K562 (cell line): Measurements from ENCODE around the gene MON1A. TPM values are rescaled to one million over a fixed set of nuclear protein-coding genes. Genes with fewer than 3 reads are reported as not detected.
A peak's percentile ranks its signal among the peaks of the same experiment; 100 is the strongest.

Experiments
- BRD4 ChIP-seq: fragments of 200-600 bp; sonication (generic); IDR thresholded peaks from 2 replicates; pipeline ENCODE4 v1.6.1; 2017; ENCODE audit warnings: inconsistent platforms
- BRD9 ChIP-seq: fragments of 450-650 bp; IDR thresholded peaks from 2 replicates; pipeline ENCODE4 v1.6.1; 2018; ENCODE audit warnings: low read depth; ENCODE audit not compliant: partially characterized antibody
- CEBPB ChIP-seq: fragments of 450-650 bp; IDR thresholded peaks from 2 replicates; pipeline ENCODE4 v1.6.1; 2016; ENCODE audit warnings: missing genetic modification characterization, missing compliant biosample characterization
- CSDE1 ChIP-seq, 2 experiments: fragments of 450-650 bp; IDR thresholded peaks; 2 replicates each; pipeline ENCODE4 v1.6.1; 2016; ENCODE audit warnings: mild to moderate bottlenecking in 1 of 2
- ESRRB ChIP-seq: fragments of 250-450 bp; sonication (Bioruptor Pico); IDR thresholded peaks from 2 replicates; pipeline ENCODE4 v1.5.0; 2020; ENCODE audit warnings: mild to moderate bottlenecking, moderate library complexity, borderline replicate concordance
- FOXP4 ChIP-seq: sonication (generic); formaldehyde crosslinking; IDR thresholded peaks from 2 replicates; pipeline ENCODE4 v1.8.0; 2022; ENCODE audit warnings: mild to moderate bottlenecking, missing genetic modification reagents, borderline replicate concordance
- HLTF ChIP-seq: fragments of 450-650 bp; IDR thresholded peaks from 2 replicates; pipeline ENCODE4 v1.6.1; 2016
- MCM5 ChIP-seq: fragments of 450-650 bp; IDR thresholded peaks from 2 replicates; pipeline ENCODE4 v1.6.1; 2016; ENCODE audit warnings: low read depth
- MECOM ChIP-seq: fragments of 250-450 bp; sonication (Bioruptor Pico); IDR thresholded peaks from 2 replicates; pipeline ENCODE4 v1.8.0; 2022; ENCODE audit warnings: inconsistent platforms
- MEF2D ChIP-seq: conservative IDR thresholded peaks from 2 replicates; pipeline ENCODE4 v1.6.1; 2016; ENCODE audit warnings: low read depth, missing genetic modification characterization, missing compliant biosample characterization
- NCOA6 ChIP-seq: fragments of 450-650 bp; IDR thresholded peaks from 2 replicates; pipeline ENCODE4 v1.6.1; 2017; ENCODE audit warnings: mild to moderate bottlenecking
- NFRKB ChIP-seq: fragments of 450-650 bp; IDR thresholded peaks from 2 replicates; pipeline ENCODE4 v1.6.1; 2016; ENCODE audit warnings: low read depth
- NRF1 ChIP-seq, 2 experiments: fragments of 450-650 bp; IDR thresholded peaks in 1 of 2; conservative IDR thresholded peaks in 1 of 2; 2 replicates each; pipeline ENCODE4 v1.6.1; 2014; ENCODE audit warnings: mild to moderate bottlenecking in 2 of 2
- PHB2 ChIP-seq: fragments of 450-650 bp; IDR thresholded peaks from 2 replicates; pipeline ENCODE4 v1.6.1; 2017; ENCODE audit warnings: low read depth
- POLR2AphosphoS5 ChIP-seq: IDR thresholded peaks from 2 replicates; pipeline ENCODE4 v1.6.1; 2011; ENCODE audit warnings: mild to moderate bottlenecking, low read depth, low read length, moderate library complexity; ENCODE audit not compliant: control insufficient read depth, insufficient read depth
- SMAD3 ChIP-seq: fragments of 450-650 bp; formaldehyde crosslinking; conservative IDR thresholded peaks from 2 replicates; pipeline ENCODE4 v1.4.0; 2020; ENCODE audit warnings: mild to moderate bottlenecking
- TARDBP ChIP-seq: fragments of 450-650 bp; IDR thresholded peaks from 2 replicates; pipeline ENCODE4 v1.6.1; 2016
- TEAD1 ChIP-seq, 2 experiments: fragments of 450-650 bp in 1 of 2; sonication (generic) in 1 of 2; formaldehyde crosslinking; IDR thresholded peaks; 2 replicates each; pipeline versions ENCODE4 v1.4.0 to v1.8.0; 2020 to 2022; ENCODE audit warnings: mild to moderate bottlenecking in 2 of 2, missing genetic modification reagents in 1 of 2
- TGIF2 ChIP-seq: sonication (generic); formaldehyde crosslinking; IDR thresholded peaks from 2 replicates; pipeline ENCODE4 v1.8.1; 2022; ENCODE audit warnings: mild to moderate bottlenecking, missing genetic modification reagents, moderate library complexity
- TSC22D4 ChIP-seq: fragments of 450-650 bp; IDR thresholded peaks from 2 replicates; pipeline ENCODE4 v1.6.1; 2016; ENCODE audit warnings: missing genetic modification characterization, missing biosample characterization, control low read depth
- ZNF134 ChIP-seq: fragments of 250-450 bp; sonication (Bioruptor Pico); conservative IDR thresholded peaks from 2 replicates; pipeline ENCODE4 v1.4.0; 2020
- ZNF140 ChIP-seq: fragments of 250-450 bp; sonication (Bioruptor Pico); IDR thresholded peaks from 2 replicates; pipeline ENCODE4 v1.8.0; 2021; ENCODE audit warnings: moderate library complexity, mild to moderate bottlenecking, inconsistent platforms
- ZNF408 ChIP-seq: fragments of 250-450 bp; sonication (Bioruptor Pico); IDR thresholded peaks from 2 replicates; pipeline ENCODE4 v1.4.0; 2020; ENCODE audit warnings: low read depth, mild to moderate bottlenecking, moderate library complexity
- ZNF436 ChIP-seq: fragments of 250-450, 450-650 bp; sonication (Bioruptor Pico); formaldehyde crosslinking; IDR thresholded peaks from 2 replicates; pipeline ENCODE4 v1.7.0; 2020; ENCODE audit warnings: mild to moderate bottlenecking
- ZNF511 ChIP-seq: sonication (generic); formaldehyde crosslinking; IDR thresholded peaks from 2 replicates; pipeline ENCODE4 v1.8.0; 2022; ENCODE audit warnings: mild to moderate bottlenecking, missing genetic modification reagents
- ZNF583 ChIP-seq: fragments of 250-450 bp; sonication (Bioruptor Pico); IDR thresholded peaks from 2 replicates; pipeline ENCODE4 v1.4.0; 2020
- polyA plus RNA-seq, 8 experiments: library from polyadenylated mRNA; depleted of rRNA in 4 of 8; stranded (reverse) in 5 of 8; unstranded in 3 of 8; fragments of >200 nt; fragmentation: Nextera tagmentation in 2 of 8; fragmentation: Illumina TruSeq in 1 of 8; extraction: Ambion mirVana in 2 of 8; extraction: Trizol in 1 of 8; gene quantifications; 2 replicates each; pipeline versions ENCODE4 v1.2.1 to v1.2.3, GENCODE V29; 2011 to 2014; ENCODE audit warnings: inconsistent platforms in 1 of 8, missing spikeins in 1 of 8
- total RNA-seq, 7 experiments: library from RNA; depleted of rRNA in 6 of 7; stranded (reverse); fragments of >200 nt in 6 of 7; fragmentation: Illumina TruSeq in 2 of 7; extraction: Trizol in 2 of 7; gene quantifications; 2 replicates each; pipeline versions ENCODE4 v1.2.1 to v1.2.3, GENCODE V29; 2011 to 2021; ENCODE audit warnings: low replicate concordance in 1 of 7
- TF ChIP-seq, protein P1 (sequence below): fragments of 450-650 bp; formaldehyde crosslinking; IDR thresholded peaks from 2 replicates; pipeline ENCODE4 v1.4.0; 2020; ENCODE audit warnings: mild to moderate bottlenecking, moderate library complexity

The MON1A gene
- total and polyA plus RNA-seq, 9 of the 15 experiments (the other 6 are each of a cell fraction or from before 2014, with no cell fraction given), result 1.1 to 13.8 (median 6.8) TPM

DNA sequence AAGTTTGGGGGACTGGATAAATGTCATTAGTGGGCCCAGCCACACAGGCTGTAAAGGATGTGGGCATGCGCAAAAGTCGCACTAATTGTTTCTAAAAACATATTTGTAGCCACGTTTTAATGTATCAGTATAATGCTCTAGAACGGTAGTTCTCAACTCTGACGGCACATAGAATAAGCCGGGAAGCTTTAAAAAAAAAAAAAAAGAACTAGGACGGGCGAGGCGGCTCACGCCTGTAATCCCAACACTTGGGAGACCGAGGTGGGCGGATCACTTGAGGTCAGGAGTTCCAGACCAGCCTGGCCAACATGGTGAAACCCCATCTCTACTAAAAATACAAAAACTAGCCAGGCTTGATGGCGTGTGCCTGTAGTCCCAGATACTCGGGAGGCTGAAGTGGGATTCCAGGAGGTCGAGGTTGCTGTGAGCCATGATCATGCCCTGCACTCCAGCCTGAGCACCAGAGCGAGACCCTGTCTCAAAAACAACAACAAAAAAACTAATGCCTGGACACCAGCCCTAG lies 618 bp upstream of the MON1A start (continued):
- TF ChIP-seq FOXP4 (CRISPR knock-in tag) (no peak), ZNF436 (CRISPR knock-in tag) (no peak), POLR2AphosphoS5 (no peak), BRD9 (no peak), ZNF134 (CRISPR knock-in tag) (no peak), MCM5 (no peak), NRF1 (conservative IDR thresholded peaks at IDR 0.05 in 1 of 2, IDR thresholded peaks at IDR 0.05 in 1 of 2) (peak in 1 of 2 experiments; percentile 59; a peak in 3 of 4 replicates), CEBPB (tag) (0 out of 2 replicates have a peak, but pooled peaks have one; percentile 5), TGIF2 (CRISPR knock-in tag) (no peak), NCOA6 (no peak), NFRKB (0 out of 2 replicates have a peak, but pooled peaks have one; percentile 70), BRD4 (0 out of 2 replicates have a peak, but pooled peaks have one; percentile 22), TSC22D4 (tag) (no peak), ZNF408 (CRISPR knock-in tag) (no peak), ZNF511 (CRISPR knock-in tag) (no peak), ZNF140 (no peak), TEAD1 (CRISPR knock-in tag; IDR thresholded peaks at IDR 0.05) (no peak), ZNF583 (CRISPR knock-in tag) (no peak), SMAD3 (CRISPR knock-in tag) (no peak), CSDE1 (IDR thresholded peaks at IDR 0.05) (no peak), TARDBP (no peak), ESRRB (CRISPR knock-in tag) (no peak), MEF2D (tag) (no peak), HLTF (no peak), PHB2 (no peak), MECOM (no peak)
- TF ChIP-seq, protein P1, sequence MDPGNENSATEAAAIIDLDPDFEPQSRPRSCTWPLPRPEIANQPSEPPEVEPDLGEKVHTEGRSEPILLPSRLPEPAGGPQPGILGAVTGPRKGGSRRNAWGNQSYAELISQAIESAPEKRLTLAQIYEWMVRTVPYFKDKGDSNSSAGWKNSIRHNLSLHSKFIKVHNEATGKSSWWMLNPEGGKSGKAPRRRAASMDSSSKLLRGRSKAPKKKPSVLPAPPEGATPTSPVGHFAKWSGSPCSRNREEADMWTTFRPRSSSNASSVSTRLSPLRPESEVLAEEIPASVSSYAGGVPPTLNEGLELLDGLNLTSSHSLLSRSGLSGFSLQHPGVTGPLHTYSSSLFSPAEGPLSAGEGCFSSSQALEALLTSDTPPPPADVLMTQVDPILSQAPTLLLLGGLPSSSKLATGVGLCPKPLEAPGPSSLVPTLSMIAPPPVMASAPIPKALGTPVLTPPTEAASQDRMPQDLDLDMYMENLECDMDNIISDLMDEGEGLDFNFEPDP (CRISPR knock-in tag), result no peak
